ENCODE data around the gene TCEAL4.

The TCEAL4 gene

DNA sequence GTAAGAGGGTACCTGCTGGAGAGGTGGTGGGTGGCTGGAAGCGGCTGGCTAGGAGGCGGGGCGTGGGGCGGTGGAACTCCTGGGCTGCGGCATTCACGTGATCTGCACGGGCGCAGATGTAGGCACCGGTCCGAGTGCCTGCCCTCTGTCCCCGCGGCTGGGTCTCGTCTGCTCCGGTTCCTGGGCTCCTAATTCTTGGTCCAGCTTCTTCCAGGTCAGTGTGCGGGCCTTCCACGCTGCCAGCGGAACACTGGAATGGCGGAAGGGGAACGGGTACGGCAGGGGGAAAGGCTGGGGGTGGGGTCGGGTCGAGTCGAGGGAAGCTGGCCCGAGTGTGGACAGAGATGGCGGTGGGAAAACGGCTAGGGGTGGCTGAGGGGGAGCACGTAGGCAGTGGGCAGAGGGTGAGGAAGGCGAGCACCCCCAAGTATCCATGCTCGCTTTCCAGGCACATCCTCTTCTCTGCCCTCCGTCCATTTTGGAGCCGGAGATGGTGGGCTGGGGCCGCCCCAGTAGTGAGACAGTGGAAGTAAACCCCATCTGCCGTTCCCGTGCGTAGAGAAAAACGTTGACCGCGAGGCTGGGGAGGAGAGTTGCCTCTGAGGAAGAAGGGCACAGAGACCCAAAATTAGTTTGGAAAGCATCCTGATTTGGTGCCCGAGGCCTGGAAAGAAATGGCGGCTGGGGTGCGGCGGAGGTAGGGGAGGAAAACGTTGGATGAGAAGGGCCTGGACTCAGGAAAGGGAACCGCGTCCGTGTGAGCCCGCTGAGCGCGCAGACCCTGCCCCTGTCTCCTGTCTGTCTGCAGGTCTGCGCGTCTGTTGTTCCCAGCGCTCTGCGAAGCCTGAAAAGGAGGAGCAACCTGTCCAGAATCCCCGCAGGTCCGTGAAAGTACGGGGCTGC, at the start of gene TCEAL4:
Gene TCEAL4 (plus strand): TSS at position 105 of the 903 bp plus-strand sequence. CDS start 1,161 bp downstream, outside the sequence.
- peak; percentile 69 for DNase-seq (ENCODE audit: low spot score)

DNA sequence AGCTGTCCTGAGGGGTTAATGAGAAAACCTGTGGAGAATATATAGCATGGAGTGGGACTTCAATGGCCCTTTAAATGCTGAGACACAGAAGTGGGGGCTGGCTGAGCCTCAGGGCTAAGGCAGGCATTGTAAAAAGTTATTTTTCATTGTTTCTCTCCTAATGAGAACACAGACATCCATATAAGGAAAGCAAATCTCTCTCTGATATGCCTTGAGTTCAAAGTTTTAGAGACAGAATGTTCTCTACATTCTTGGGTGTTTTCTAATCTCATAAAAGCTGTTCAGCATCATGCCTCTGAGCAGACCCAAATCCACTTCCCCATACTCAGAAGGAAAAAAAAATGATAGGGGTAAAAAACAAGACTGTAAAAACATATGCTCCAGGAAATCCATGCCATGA, 49.2 kb upstream of the TCEAL4 start:
- no peak for DNase-seq (ENCODE audit: low spot score)

DNA sequence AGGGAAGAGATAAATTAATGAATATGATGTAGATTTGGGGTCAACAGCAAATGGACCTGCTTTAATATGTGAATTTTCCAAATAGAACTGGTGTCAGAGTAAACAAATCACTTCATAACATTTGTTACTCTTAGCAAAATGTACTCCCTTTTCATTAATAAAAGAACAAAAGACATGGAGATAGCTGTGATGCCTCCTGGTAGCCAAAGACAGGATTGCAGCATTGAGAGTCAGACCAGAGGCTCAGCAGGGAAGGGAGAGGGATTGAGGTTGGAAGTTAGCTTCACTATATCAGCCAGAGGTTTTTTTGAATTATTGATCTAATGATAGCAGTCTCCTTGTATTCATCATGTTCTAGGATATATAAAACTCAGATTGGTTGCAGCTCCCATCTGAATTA, 48.6 kb upstream of the TCEAL4 start:
- no peak for DNase-seq (ENCODE audit: low spot score)

DNA sequence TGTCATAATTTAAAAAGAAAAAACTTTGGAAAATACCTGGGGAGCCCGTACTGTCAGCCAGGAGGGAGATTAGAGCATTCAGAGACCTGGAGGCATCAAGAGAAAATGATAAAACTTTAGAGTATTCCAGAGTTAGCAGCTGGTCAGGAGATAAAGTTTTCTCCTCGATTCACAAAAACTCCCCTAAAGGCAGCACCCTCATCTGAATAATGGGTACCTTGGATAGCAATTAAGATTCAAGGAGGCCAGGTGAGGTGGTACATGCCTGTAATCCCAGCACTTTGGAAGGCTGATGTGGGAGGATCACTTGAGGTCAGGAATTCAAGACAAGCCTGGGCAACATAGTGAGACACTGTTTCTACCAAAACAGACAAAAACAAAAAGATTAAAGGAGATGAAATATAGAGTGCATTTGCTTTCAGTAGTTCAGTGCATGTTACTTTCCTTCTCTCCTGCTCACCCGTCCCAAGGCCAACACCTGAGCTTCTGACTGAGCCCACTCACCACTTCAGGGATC, 47.4 kb upstream of the TCEAL4 start:
- DNase-seq (ENCODE audit: low spot score) = no peak

DNA sequence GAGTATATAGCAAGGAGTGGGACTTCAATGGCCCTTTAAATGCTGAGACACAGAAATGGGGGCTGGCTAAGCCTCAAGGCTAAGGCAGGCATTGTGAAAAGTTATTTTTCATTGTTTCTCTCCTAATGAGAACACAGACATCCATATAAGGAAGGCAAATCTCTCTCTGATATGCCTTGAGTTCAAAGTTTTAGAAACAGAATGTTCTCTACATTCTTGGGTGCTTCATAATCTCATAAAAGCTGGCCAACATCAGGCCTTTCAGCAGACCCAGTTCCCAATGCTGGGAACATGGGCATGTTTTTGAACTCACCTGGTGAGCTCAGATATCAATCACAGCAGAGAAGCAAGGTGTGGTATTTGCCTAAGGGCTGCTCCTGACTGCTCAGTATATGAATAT, 46.6 kb upstream of the TCEAL4 start:
- no peak for DNase-seq (ENCODE audit: low spot score)

DNA sequence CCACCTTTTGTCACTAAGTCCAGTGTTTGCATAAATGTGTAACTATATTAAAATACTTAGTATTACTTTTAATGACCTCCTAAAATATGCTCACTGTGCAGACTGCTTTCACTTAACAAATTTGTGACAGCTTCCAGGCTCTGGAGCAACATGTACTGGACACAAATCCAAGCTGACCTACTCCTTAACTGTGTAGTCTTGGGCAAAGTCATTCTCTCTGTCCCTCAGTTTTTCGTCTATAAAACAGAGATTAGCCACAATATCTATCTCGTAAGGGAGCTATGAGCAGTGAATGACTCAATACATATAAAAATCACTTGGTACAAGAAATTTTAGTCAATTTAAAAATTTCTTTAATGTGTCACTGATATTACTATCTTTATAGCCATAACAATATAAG, 45.6 kb upstream of the TCEAL4 start:
- no peak for DNase-seq (ENCODE audit: low spot score)

DNA sequence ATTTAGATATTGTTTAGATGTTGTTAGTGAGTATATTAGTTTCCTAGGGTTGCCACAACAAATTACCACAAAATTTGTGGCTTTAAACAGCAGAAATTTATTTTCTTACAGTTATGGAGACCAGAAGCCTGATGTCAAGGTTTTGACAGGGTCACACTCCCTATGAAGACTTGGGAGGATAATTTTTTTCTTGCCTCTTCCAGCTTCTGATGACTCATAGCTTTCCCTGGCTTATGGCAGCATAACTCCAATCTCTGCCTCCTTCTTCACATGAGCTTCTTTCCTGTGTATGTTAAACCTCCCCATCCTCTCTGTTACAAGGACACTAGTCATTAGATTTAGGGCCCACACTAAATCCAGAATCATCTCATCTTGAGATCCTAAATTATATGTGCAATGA, 45.2 kb upstream of the TCEAL4 start:
- no peak for DNase-seq (ENCODE audit: low spot score)

DNA sequence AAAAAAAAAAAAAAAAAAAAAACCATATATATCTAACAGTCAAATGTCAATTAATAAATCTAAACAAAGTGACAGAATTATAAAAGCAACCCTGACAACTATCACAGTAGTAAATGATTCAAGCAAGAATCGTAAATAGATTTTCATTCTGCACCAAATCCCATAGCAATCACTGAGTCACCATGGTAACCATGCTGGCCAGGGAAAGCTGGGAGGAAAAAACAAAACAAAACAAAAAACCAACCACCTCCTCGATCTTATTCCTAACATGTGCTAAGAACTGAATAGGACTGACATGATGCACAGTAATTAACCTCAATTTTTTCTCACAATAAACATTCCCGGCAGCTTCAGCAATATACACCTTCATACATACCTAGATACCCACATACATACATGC, 35.4 kb upstream of the TCEAL4 start:
- no peak for DNase-seq (ENCODE audit: low spot score)

DNA sequence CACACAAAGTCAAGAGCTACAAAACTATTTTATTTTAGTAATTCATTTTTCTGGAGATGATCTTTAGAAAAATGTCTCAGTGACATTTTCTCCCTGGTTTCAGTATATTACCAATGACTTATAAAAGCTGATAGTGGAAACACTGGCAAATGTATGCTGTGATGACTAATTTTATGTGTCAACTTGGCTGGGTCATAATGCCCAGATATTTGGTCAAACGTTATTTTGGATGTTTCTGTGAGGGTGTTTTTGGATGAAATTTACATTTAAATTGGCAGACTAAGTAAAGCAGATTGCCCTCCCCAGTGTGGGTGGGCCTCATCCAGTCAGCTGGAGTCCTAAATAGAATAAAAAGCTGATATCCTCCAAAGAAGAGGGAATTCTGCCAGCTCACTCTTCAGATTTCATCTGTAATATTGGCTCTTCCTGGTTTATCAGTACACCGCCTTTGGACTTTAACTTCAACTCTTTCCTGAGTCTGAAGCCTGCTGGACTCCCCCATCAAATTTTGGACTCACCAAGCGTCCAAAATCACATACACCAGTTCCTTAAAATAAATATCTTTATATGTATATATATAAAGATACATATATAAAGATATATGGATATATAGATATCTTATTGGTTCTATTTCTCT, 34.8 kb upstream of the TCEAL4 start:
- DNase-seq (ENCODE audit: low spot score) = no peak

DNA sequence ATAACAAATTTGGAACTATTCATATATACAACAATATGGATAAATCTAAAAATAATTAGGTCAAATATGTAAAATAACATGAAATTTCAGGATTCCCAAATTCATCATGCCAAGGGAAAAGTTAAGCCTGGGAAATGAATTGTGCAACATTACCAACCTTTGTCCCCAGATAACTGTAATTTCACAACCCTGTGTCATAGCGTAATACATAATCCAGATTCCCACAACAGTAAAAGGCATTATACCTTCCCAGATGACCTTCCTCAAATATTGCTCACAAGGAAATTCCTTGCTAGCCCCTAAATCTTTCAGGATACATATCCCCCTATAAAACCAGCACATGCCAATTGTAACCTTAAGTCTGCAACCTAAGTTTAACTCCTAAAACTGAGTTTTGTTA, 33.1 kb upstream of the TCEAL4 start:
- DNase-seq (ENCODE audit: low spot score) = no peak

DNA sequence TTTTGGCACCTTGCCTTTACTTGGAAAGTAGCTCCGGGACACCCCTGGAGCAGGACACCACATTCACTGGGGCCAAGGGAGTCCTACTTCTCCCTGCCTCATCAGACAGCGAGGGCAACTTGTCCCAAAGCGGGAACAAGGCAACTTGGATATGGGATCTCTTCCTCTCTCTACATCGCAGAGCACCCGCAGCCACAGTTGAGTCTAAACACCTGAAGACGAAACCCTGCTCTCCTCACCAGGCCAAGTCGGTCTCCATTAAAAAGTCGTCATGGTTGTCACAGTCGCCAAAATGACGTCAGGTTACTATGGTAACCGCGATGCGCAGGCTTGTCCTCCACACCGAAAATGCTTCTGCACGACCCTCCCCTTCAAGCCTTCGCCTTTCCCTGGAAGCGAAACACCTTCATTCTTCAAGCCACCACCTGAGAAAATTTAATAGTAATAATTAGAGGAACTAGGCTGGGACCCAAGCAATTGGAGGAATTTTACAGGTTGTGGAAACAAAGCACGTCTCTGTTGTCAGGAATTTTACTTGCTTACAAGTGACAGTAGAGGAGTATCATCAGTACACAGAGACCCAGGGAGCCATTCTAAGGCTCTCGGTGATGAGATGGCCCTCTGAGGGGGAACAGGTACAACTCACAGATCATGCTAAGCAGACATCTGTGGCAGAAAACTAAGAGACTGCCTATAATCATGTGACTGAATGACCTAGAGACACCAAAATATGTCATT, 30.5 kb upstream of the TCEAL4 start:
- peak; percentile 53 for DNase-seq (ENCODE audit: low spot score)

DNA sequence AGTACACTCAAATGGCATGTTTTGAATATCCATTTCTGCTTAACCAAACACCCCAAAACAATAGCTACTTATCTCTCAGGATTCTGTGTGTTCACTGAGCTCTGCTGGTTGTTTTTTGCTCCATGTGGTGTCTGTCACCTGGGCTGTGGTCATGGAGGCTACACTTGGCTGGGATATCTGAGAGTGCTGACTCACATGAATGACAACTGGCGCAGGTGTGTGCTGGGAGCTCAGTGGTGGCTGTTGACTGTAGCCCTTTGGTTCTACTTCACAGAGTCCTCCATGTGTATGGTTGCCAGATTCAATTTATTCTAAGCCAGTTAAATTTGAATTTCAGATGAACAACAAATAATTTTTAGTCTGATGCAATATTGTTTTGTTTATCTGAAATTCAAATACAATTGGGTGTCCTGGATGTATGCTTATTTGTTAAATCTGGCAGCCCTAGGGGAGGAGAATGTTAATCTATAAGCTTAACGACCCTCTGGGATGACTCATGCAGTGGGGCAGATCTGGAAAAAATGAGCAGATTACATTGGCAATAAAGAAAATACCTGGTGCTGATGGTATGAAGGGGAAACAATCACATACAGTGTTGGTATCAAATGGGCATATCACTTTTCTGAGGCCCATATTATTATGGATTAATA, 28.2 kb upstream of the TCEAL4 start:
- no peak for DNase-seq (ENCODE audit: low spot score)

DNA sequence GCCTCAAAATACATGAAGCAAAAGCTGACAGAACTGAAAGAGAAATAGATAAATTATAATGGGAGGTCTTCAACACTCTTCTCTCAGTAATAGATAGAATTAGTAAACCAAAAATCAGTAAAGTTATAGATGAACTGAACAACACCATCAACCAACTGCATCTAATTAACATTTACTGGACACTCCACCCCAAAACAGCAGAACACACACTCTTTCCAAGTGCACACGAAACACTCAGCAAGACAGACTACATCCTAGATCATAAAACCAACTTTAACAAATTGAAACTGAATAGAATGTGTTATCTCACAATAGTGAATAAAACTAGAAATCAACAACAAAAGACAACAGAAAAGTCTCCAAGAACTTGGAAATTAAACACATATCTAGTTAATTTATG, 25.1 kb upstream of the TCEAL4 start:
- no peak for DNase-seq (ENCODE audit: low spot score)

DNA sequence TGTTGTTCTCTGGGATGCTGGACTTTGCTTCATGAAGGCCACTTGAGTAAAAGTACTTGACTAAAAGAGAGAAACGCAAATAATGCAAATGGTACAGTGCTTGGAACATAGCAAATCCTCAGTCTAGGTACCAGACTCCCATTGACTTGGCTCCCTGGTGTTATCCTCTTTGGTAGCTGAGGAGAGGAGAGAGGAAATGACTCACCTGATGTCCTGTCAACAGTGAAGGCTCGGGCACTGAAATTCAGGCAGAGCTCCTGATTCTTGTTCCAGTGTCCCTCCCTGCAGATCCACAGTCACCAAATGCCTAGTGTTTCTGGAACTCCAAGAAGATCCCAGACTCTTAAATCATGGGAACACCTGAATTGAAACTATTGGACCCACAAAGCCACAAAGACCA, 22.5 kb upstream of the TCEAL4 start:
- no peak for DNase-seq (ENCODE audit: low spot score)

DNA sequence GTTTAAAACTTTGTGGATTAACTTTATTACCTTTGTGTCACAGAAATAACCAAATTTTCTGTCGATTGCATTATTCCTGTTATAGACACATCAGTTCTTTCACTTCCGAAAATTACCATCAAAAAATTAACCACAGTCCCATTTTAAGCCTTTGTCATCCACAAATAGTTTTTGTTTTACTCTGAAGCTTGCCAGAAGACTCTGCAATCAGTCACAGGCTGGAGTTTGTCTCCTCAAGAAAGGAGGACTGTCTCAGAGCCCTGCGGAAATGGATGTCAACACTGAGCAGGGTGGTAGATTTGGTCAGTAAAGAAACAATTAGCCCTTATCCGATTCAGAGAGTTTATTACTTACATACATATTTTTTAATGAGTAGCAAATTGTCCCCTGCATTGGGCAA, 20.1 kb upstream of the TCEAL4 start:
- DNase-seq (ENCODE audit: low spot score) = no peak

DNA sequence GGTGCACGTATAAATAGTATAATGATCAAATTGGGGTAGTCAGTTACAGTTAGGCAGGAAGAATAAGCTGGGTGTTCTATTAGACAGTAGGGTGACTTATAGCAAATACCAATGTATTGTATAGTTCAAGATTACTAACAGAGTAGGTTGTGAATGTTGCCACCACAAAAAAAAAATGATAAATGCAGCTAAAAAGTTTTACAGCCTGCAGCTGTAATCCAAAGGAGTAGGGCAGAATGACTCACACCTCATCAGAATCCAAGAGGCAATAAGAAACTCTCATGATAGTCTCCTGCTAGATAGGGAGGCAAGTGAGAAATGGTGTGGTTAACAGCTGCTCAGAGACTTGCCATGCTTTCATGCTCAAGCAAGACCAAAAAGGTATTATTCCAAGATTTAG, 19.6 kb upstream of the TCEAL4 start:
- DNase-seq (ENCODE audit: low spot score) = peak; percentile 37

DNA sequence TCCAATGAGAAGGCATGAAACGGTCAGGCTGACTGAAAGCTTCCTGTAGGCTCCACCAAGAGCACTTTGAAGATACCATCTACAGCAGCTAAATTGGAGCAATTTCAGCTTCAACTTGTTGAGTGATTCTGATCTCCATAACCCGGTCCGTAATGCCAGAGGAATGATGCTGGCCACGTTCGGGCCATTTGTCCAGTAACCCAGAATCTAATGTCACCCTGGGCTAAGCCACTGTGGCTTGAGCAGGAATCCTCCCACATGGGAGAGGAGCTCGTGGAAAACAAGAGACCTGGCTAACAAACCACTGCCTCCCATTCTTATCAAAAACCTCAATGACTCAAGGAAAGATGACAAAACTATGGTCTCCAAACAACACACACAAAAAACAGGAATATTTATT, 14.2 kb upstream of the TCEAL4 start:
- DNase-seq (ENCODE audit: low spot score) = no peak

DNA sequence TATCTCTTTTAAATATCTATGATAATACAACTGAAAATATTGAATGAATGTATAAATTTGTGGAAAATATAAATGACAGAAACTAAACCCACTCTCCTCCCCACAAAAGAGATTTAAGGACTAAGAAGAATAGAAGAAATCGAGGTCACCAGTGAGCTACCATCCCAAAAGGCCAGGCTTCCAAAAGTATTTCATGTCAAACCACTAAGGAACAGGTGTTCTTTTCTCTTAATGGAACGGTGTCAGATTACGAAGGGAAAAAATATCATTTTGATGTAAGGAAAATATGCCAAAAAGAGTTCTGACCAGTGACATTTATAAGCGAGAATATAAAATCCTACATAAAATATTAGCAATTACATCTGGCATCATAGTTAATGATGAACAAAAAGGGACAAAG, 13.6 kb upstream of the TCEAL4 start:
- DNase-seq (ENCODE audit: low spot score) = no peak

DNA sequence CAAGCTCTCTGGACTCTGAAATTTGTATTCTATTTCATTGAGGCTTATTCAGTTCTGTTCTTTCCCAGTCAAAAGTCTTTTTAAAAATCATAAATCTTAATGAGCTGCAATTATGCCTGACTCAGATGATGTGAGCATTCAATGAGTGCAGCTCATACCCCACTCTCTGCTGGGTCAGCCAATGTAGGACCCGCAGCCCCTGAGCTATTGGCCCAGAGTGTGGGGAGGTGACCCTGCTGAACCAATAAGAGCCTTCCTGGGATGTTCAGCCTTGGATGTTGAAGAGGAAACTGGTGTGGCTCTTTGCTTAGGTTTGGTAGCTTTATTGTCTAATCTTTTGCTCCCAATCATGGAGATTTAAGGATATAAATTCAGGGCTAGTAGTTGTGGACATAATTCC, 12.1 kb upstream of the TCEAL4 start:
- no peak for DNase-seq (ENCODE audit: low spot score)

DNA sequence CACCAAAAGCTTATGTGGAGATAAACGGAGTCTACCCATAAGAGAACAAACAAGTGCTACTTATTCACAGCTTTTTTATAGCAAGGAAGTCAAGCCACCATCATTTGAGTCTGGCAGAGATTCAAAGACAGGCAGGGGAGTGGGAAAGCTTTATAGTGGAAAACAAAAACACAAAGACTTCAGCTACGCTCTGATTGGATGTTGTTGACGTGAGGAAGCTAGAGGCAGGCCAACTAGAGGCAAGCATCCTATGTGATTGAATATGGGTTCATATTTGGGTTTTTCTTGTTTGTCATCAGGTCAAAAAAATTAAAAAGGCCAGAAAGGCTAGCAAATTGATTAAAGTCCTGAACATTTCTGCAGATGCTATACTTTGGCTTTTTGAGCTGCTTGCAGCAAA, 719 bp upstream of the TCEAL4 start:
- DNase-seq (ENCODE audit: low spot score) = no peak

DNA sequence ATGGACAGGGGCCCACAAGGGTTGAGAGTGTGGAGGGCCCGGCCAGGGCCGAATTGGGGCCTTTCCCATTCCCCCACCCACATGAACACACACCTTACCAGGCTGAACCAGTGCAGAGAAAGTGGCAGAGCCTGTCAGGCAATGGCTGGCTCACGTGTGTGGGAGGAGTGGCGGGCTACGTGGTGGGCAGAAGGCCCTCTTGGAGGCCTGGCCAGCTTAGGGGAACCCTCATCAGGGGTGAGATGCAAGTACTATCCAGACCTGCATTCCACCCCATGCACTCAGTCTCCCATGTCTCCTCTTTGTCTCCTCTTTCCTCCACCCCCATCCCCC, 965 bp downstream of the TCEAL4 start:
- peak; percentile 11 for DNase-seq (ENCODE audit: low spot score)

DNA sequence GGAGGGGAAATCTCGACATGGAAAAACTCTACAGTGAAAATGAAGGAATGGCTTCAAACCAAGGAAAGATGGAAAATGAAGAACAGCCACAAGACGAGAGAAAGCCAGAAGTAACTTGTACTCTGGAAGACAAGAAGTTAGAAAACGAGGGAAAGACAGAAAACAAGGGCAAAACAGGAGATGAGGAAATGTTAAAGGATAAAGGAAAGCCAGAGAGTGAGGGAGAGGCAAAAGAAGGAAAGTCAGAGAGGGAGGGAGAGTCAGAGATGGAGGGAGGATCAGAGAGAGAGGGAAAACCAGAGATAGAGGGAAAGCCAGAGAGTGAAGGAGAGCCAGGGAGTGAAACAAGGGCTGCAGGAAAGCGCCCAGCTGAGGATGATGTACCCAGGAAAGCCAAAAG, 1.3 kb downstream of the TCEAL4 start:
- DNase-seq (ENCODE audit: low spot score) = no peak
